ENCODE measurements around the gene CCS.
"Not testable (repeated sequence)": the region's sequence is repeated elsewhere in the genome, so short reads cannot be mapped to it uniquely, and the experiment has no call there.

Gene CCS, protein sequence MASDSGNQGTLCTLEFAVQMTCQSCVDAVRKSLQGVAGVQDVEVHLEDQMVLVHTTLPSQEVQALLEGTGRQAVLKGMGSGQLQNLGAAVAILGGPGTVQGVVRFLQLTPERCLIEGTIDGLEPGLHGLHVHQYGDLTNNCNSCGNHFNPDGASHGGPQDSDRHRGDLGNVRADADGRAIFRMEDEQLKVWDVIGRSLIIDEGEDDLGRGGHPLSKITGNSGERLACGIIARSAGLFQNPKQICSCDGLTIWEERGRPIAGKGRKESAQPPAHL

DNA sequence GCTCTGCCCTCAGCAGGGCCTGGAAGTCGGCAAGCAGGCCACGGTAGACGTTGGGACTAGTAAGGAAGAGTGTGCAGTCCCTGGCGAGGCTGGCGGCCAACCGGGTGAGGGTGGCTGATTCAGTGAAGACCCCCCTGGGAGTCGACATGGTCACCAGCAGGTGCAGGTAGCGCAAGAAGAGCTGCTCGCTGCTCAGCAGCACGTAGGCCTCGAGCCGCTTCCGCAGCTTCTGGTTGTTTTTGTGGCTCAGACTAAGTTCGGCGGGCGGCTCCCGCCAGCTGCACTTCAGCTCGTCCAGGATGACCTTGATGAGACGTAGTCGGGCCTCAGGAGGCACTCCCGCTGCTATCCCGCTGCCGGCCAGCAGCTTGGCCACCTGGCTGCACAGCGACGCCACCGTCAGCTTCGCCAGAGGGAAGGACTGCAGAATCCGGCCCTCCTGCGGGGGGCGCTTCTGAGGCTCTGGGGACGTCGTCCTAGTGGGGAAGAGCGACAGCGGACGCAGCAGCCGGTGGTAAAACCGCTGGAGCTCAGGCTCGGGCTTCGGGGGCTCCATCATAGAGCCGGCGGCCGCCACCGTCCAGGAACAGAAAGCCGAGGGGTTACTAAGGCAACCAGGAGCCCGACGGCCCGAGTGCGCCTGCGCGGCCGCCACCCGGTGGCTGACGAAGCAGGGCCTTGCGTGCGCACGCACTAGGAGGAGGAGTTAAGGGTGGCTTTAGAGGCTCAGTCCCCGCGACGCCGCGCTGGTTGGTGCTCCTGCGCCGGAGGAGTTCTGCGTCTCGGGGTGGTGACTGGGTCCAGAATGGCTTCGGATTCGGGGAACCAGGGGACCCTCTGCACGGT lies at the start of gene CCS, which contains the start of gene CCDC87:
Gene CCS (plus strand): TSS at position 729 of the 846 bp plus-strand sequence. CDS start 77 bp downstream, at position 806.
Gene CCDC87 (minus strand): TSS at position 607 of the 846 bp plus-strand sequence. CDS start 48 bp downstream, at position 559.
- DNase-seq, result peak; percentile 92

DNA sequence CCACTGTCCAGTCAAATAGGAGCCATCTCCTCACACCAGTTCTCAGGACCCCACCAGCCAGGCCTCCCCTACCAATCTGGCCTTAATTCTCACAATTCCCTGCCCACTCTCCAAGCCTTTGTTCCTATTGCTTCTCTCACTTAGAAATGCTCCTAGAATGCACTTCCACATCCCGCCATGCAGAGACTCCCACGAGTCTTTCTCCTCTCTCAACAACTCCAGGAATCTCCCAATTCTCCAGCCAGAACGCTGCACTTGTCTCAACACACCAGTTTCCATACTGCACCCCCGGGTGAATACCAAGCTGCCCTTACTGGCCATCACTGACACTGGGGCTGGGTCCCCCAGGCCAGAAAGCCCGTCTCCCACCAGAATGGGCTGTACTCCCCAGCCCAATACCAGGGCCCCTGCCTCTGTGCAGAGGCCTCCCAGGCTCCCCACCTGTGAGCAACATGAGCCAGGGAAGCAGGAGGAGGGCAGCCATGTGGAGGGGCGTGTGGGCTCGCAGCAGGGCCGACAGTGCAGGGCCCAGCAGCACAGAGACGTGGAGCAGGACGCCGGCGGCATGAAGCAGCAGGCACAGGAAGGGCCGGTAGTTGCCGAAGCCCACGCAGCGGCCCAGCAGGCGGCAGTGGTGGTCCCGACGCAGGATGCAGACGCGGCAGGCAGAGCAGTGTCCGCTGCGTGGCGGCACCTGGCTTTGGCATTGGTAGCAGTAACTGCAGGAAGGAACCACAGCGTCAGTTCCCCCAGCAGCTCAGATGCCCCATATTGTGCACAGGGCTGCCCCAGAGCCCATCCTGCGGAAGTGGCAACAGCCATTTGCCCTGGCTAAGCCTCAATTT lies 49.5 kb upstream of the CCS start:
- peak; percentile 52 for DNase-seq

DNA sequence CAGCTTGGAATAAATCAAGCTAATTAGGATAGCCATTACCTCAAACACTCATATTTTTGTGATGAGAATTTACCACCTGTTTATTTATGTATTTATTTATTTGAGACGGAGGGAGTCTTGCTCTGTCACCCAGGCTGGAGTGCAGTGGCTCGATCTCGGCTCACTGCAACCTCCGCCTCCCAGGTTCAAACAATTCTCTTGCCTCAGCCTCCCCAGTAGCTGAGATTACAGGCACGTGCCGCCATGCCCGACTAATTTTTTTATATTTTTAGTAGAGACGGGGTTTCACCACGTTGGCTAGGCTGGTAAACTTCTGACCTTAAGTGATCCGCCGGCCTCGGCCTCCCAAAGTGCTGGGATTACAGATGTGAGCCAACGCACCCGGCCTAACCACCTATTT lies 48.0 kb upstream of the CCS start:
- not testable (repeated sequence) for DNase-seq

DNA sequence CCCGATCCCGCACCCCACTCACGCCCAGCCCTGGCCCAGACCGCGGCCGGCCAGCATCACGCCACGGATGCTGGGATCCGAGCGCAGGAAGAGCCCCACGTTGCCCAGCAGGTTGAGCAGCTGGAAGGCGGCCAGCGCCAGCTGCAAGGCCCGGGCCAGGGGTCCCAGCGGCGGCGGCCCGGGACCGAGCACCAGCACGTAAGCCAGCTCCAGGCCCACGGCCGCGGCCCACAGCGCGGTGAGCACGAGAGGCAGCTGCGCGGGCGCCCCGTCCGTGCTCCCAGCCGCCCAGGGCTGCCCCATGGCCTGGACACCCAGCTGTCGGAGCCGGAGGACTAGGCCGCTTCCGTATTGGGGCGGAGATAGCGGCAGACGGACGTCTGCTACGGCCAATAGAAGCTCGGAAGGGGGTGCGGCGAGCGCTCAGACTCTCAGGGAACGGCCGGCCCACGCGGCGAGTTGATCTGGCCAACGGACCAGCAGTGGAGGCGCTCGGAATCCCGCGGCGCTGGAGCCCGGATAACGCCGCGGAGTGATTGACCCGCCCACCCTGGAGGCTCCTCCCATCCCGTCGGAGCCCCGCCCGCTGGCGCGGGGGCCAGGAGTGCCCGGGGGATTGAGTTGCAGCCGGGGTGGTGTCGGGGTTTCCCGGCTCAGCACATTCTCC lies 47.2 kb upstream of the CCS start, which contains the start of gene ZDHHC24:
Gene ZDHHC24 (minus strand): TSS at position 348 of the 667 bp plus-strand sequence. CDS start 45 bp downstream, at position 303.
- DNase-seq, result peak; percentile 96

DNA sequence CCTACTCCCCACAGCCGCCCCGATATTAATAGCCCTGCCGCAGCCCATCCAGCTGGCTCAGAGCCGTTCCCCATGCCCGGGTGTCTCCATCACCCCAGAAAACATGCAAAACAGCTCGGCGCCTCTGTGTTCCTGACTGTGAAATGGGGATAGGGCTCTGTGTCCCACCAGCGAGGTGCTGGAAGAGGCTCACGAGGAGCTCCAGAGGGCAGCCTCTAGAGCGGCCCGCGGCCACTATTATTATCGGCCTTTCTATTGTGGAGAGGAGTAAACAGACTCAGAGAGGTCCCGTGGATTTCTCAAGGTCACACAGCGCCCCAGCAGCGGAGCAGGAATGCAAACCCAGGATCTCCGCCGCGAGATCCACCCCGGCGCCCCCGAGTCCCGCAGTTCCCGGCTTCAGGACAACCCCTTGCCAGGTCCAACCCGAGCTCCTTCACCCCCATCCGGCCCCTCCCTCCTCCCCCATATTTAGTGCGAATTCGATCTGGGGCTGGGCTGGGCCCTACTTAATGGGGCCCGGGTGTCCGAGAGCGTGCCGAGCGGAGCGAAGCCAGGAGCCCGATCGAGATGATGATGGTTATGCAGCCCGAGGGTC lies 46.5 kb upstream of the CCS start, which contains the start of gene ACTN3:
Gene ACTN3 (plus strand): TSS at position 536 of the 598 bp plus-strand sequence. CDS start 35 bp downstream, at position 571.
- DNase-seq, result no peak

DNA sequence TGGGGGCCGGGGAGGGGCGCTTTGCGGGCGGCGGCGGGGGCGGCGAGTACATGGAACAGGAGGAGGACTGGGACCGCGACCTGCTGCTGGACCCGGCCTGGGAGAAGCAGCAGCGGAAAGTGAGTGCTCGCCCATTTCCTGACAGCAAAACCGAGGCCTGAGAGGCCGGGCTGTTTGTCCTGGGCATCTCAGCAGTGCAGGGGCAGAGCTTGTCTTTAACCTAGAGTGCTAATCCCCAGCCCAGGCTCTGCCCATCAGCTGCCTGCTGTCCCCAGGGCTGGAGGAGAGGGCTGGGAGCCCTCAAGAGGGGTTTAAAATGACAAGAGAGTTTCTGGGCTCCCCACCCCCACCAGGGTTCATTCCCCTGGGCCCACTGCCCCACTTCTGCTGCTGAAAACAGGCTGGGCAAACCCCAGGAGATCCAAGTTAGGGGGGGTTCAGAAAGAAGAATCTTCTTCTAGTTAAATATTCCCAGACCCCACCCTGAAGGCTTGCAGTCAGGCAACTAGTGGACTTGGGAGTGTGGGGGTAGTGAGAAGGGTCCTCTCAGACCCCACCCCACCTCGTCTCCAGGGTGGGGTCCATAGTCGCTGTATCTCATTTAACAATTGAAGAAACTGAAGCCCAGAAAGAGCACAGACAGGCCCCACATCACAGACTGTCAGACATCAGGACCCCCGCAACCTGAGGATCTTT lies 45.9 kb upstream of the CCS start:
- no peak for DNase-seq

DNA sequence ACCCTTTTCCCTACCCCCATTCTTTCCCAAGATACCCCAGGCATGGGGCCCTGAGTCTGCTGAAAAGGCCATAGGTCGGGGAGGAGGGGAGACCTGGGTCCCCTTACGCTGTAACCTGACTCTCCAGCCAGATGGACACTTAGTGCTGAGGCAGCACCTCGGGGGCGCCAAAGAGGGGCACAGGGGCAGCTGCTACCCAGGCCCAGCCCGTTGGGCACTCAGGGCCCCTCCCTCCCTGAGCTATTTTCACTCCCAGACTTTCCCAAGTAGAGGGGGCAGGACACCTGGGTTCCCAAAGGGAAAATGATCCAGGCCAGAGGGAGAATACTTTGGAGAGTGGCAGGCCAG lies 45.3 kb upstream of the CCS start:
- no peak for DNase-seq

DNA sequence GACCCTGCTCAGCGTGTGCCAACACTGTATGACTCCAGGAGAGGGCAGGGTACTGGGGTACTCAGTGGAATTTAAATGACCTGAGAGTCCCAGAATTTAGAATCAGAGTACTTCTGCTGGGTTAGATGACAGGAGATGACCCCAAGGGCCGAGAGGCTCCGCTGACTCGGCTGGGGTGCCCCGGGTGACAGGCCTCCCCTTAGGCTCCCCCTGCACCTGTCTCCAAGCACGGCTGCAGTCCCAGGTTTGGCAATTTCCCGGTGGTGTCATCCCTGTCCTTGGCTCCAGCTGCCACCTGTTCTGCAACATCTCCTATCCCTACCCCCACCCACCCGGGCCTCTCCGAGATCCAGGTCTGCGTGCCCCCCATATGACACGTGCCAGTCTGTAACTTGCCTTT lies 44.9 kb upstream of the CCS start:
- no peak for DNase-seq

DNA sequence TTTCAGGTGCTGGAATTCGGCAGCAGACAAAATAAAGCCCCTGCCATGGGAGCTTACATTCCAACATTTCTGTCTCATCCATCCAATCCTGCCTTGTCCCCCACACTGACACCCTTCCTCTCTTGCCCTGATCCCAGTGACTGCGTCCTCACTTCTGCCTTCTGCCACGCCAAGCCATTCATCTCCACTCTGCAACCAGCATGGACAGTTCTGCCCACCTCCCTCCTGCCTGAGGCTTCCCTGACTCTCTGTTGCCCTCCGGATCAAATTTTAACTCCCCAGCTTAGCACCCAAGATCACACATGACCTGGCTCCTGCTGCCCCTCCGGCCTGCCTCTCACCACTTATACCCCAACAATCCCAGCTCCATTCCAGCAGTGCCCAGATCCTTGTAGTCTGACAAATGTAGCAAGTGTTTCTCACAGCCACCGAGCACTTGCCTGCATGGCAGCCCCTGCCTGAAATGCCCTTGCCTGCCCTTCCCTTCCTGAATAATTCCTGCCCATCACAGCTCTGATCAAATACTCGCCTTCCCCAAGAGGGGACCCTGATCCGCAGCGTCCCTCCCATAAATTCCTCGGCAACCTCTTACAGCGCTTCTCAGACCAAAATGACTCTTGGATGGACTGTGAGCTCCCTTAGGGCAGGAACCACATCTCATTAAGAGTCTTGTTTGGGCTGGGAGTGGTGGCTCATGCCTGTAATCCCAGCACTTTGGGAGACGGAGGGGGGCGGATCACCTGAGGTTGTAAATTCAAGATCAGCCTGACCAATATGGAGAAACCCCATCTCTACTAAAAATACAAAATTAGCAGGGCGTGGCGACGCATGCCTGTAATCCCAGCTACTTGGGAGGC lies 44.0 kb upstream of the CCS start:
- DNase-seq, result no peak

DNA sequence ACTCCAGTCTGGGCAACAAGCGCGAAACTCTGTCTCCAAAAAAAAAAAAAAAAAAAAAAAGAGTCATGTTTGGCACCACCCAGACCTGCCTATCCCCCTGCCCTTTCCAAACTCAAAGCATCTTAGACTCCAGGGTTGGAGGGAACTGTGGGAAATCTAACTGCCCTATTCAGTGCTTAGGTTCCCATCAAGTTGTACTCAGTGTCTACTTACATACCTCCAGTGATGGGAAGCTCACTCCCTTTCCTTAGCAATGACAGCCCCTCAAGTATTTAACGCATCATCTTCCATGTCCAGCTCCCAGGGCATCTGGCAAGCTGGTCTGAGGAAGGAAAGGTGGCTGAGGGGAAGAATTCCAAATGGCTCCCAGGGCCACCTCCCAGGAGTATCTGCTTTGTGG lies 43.3 kb upstream of the CCS start:
- DNase-seq, result no peak

DNA sequence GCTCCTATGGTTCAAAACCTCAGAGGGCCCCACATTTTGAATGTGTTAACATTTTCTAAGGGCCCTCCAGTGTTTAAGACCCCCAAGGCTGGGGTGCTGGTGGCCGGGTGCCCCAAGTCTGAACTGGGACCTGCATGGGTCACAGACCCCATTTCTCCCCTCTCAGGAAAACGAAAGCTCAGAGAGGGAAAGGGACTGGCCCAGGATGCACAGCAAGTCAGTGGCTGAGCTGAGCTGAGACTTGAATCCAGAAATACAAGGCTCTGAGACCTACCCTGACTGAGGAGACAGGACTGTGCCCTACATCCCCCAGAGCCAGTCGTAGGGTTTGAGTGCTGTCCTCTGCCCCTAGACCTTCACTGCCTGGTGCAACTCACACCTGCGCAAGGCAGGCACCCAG lies 42.1 kb upstream of the CCS start:
- DNase-seq, result no peak

DNA sequence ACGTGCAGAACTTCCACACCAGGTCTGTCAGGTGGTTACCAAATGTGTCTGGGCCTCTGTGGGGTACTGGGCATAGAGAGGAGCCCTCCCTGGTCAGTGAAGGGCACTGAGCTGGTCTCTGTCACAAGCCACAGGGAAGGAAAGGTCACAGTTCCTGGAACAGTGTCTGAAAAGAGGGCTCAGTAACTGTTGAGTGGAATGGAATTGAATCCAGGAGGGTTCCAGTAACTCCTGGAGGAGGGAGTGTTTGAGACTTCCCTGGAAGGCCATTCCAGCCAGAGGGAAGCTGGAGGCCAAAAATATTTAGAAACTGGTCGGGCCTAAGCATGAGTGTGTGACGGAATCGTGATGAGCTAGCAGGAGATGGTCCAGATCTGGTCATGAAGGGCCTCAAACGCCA lies 38.4 kb upstream of the CCS start:
- no peak for DNase-seq

DNA sequence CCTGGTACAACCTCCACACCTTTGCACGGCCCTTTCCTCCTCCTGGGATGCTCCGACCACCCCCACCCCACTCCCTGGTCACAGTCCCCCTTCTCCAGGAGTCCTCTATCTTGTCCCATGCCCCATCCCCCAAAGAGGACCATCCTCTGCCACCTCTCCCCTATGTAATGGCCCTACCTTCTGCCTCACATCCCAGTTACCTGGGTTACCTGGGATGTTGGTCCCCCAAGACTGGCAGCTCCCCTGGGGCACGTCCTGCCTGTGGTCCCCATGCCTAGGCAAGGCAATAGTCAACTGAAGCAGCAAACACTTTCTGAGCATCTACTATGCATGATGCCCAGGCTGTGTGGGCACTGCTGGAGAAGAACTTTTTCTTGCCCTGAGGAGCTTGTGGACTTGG lies 37.6 kb upstream of the CCS start:
- no peak for DNase-seq

DNA sequence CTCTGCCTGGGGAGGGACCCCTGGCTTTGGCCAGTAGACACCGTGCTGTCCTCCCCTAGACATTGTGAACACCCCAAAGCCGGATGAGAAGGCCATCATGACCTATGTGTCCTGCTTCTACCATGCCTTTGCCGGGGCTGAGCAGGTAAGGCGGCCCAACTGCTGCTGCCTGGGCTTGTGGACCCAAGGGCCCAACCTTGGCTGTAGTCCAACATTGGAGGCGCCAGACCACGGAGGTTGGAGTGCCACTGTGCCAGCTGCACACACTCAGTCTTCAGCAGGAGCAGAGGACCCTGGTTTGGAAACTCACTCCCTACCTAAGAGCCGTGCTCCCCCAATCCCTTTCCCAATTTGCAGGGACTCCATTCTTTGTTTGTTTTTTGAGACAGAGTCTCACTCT lies 36.9 kb upstream of the CCS start:
- no peak for DNase-seq

DNA sequence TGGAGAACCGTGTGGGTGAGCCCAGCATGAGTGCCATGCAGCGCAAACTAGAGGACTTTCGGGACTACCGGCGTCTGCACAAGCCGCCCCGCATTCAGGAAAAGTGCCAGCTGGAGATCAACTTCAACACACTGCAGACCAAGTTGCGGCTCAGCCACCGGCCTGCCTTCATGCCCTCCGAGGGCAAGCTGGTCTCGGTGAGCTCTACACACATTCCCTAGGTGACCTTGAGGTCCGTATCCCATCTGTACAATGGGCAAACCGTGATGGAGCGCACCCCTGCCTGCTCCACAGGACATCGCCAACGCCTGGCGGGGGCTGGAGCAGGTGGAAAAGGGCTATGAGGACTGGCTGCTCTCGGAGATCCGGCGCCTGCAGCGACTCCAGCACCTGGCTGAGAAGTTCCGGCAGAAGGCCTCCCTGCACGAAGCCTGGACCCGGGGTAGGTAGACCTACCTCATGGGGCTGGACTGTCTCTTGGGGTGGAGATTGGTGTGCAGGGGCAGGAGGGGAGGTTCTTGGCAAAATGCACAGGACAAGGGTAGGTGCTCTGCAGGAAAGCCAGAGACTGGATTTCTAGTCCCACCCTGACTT lies 35.2 kb upstream of the CCS start:
- no peak for DNase-seq

DNA sequence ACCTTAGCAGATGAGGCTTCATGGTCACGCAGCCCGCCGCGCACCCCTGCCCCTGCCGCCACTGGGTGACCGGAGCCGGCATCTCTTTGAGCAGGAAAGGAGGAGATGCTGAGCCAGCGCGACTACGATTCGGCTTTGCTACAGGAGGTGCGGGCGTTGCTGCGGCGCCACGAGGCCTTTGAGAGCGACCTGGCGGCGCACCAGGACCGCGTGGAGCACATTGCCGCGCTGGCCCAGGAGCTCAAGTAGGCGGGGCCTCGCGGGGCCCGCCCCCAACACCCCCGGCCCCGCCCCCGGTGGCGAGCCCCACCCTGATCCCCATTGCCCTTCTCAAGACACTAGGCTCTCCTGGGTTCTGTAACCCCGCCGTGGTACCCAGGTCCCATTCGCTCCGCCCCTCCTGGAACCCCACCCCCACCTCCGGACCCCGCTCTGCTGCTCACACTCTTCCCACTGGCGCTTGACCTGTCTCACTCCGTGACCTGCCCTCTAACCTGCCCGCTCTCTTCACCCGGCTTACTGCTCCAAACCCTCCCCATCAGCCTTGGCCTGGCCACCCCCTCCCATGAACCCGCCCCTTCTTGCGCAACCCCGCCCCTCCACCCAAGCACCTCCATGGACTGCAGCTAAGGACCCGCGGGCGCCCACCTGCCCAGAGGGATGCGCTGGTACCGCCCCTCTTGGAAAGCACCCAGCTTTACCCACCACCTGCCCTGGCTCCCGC lies 33.7 kb upstream of the CCS start:
- no peak for DNase-seq

DNA sequence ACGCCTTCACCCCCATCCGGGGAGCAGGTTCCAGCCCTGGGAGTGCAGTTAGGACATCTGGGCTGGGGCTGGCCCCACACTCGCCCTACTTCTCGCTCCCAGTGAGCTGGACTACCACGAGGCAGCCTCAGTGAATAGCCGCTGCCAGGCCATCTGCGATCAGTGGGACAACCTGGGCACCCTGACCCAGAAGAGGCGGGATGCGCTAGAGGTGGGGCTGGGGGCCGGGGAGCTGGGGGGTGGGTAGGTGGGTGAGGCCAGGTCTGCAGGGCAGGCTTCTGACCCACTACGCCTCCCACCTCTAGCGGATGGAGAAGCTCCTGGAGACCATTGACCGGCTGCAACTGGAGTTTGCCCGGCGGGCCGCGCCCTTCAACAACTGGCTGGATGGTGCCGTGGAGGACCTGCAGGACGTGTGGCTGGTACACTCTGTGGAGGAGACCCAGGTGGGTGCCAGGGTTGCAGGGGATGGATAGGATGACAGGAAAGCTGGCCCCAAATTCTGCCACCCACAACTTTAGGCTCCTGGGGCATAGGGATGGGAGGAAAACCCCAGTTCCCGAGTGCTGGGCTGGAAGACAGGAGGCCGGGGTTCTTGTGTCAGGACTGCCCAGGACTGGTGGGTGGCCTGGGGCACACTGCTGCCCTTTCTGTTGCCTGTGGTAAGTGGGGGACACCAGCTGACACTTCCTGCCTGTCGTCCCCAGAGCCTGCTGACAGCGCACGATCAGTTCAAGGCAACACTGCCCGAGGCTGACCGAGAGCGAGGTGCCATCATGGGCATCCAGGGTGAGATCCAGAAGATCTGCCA lies 32.9 kb upstream of the CCS start:
- no peak for DNase-seq

DNA sequence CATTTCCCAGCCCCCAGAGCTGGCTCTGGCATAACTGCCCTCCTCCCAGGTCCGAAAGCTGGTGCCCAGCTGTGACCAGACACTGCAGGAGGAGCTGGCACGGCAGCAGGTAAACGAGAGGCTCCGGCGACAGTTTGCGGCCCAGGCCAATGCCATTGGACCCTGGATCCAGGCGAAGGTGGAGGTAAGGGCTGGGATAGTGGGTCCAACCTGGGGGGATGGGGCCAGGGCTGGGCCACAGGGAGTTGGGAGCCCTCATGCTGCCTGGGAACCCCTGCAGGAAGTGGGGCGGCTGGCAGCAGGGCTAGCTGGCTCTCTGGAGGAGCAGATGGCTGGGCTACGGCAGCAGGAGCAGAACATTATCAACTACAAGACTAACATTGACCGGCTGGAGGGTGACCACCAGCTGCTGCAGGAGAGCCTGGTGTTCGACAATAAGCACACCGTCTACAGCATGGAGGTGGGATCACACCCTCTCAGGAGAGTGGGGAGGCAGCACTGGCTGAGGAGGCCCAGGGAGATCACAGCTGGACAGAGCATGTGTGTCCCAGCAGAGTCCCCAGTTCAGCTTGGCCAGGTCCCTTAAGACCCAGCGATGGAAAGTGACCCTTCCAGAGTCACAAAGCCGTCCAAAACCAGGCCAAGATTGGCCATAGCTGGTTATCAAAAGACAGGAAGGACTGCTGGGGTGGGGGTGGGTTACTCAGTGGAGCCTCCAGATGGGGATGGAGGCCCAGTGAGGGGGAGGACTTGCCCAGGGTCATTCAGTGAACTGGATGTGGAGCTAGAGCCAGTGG lies 31.6 kb upstream of the CCS start:
- no peak for DNase-seq

Data from MV-4-11 (cell line).